H1 (cell line): ENCODE data around the gene ZNF566. TPM values are rescaled to one million over a fixed set of nuclear protein-coding genes. Genes with fewer than 3 reads are reported as not detected.

Experiments used
- CTCF ChIA-PET: fragments of 300-600 bp; sonication (Branson Sonifier 250); formaldehyde crosslinking; loops from one replicate; lab custom pipeline; 2021; ENCODE audit not compliant: partially characterized antibody; lab: Charles Lee
- POLR2A ChIA-PET: fragments of 300-600 bp; sonication (Branson Sonifier 250); formaldehyde crosslinking; loops from one replicate; lab custom pipeline; 2021; ENCODE audit warnings: inconsistent platforms; ENCODE audit not compliant: partially characterized antibody; lab: Charles Lee
- DNase-seq, 2 experiments: peaks; one replicate each; pipeline versions ENCODE4 v3.0.0 to v3.0.0-alpha.2; 2010 to 2022; ENCODE audit warnings: low spot score in 2 of 2, low read depth in 1 of 2, mixed read lengths in 1 of 2
- FAIRE-seq: peaks from 2 replicates; lab custom pipeline; 2011; peaks lifted over from hg19 to GRCh38; lab: Jason Lieb, UNC
- H2AFZ ChIP-seq: 2 replicates; pipeline ENCODE4 v1.8.1; 2012; ENCODE audit warnings: low read length, inconsistent platforms
- H2AK5ac ChIP-seq: 2 replicates; pipeline ENCODE4 v1.6.1; 2013; ENCODE audit warnings: low read depth, low read length
- H2BK120ac ChIP-seq: replicated peaks from 2 replicates; pipeline ENCODE3; 2013; ENCODE audit warnings: low read depth, low read length, inconsistent platforms
- H2BK12ac ChIP-seq: 2 replicates; pipeline ENCODE4 v1.6.1; 2013; ENCODE audit warnings: low read depth, low read length
- H2BK15ac ChIP-seq: 2 replicates; pipeline ENCODE4 v1.6.1; 2013; ENCODE audit warnings: low read length
- H2BK20ac ChIP-seq: 2 replicates; pipeline ENCODE4 v1.6.1; 2013; ENCODE audit warnings: low read length
- H2BK5ac ChIP-seq: 2 replicates; pipeline ENCODE4 v1.6.1; 2013; ENCODE audit warnings: low read depth, low read length
- H3K14ac ChIP-seq: 2 replicates; pipeline ENCODE4 v1.6.1; 2013; ENCODE audit warnings: inconsistent platforms; ENCODE audit not compliant: insufficient read length
- H3K18ac ChIP-seq: 2 replicates; pipeline ENCODE4 v1.6.1; 2013; ENCODE audit warnings: low read length; ENCODE audit errors: extremely low read depth
- H3K23ac ChIP-seq: 2 replicates; pipeline ENCODE4 v1.6.1; 2013; ENCODE audit warnings: inconsistent platforms; ENCODE audit not compliant: insufficient read length
- H3K23me2 ChIP-seq: 2 replicates; pipeline ENCODE4 v1.6.1; 2013; ENCODE audit warnings: low read depth, low read length
- H3K27ac ChIP-seq: 2 replicates; pipeline ENCODE4 v1.6.1; 2011; ENCODE audit warnings: low read depth, low read length, inconsistent platforms
- H3K27me3 ChIP-seq, 4 experiments: replicated peaks in 1 of 4; 1 replicate in 1 of 4; 2 replicates in 3 of 4; pipeline versions ENCODE4 v1.6.1 to v1.8.1; 2011 to 2013; ENCODE audit warnings: low read length in 3 of 4, mild to moderate bottlenecking in 3 of 4, inconsistent platforms in 2 of 4, mixed read lengths in 2 of 4, moderate library complexity in 1 of 4; ENCODE audit not compliant: control insufficient read depth in 3 of 4, insufficient read depth in 3 of 4; ENCODE audit errors: extremely low read depth in 1 of 4
- H3K36me3 ChIP-seq, 4 experiments: 2 replicates each; pipeline versions ENCODE4 v1.6.1 to v1.8.1; 2011 to 2013; ENCODE audit warnings: mild to moderate bottlenecking in 4 of 4, low read length in 3 of 4, moderate library complexity in 2 of 4, control low read depth in 1 of 4, inconsistent platforms in 1 of 4; ENCODE audit not compliant: insufficient read depth in 4 of 4, control insufficient read depth in 2 of 4
- H3K4ac ChIP-seq: replicated peaks from 2 replicates; pipeline ENCODE3; 2013; ENCODE audit warnings: low read length, low read depth, mixed read lengths, inconsistent platforms; ENCODE audit not compliant: insufficient read length
- H3K4me1 ChIP-seq, 4 experiments: replicated peaks in 1 of 4; 1 replicate in 1 of 4; 2 replicates in 3 of 4; pipeline versions ENCODE4 v1.6.1 to v1.8.1; 2011 to 2013; ENCODE audit warnings: low read length in 3 of 4, inconsistent platforms in 2 of 4, mixed read lengths in 1 of 4; ENCODE audit not compliant: insufficient read depth in 4 of 4, control insufficient read depth in 3 of 4
- H3K4me2 ChIP-seq, 2 experiments: 2 replicates each; pipeline versions ENCODE4 v1.6.1 to v1.8.1; 2011 to 2013; ENCODE audit warnings: low read depth in 2 of 2, low read length in 2 of 2, control low read depth in 1 of 2, inconsistent platforms in 1 of 2, mild to moderate bottlenecking in 1 of 2; ENCODE audit not compliant: insufficient read depth in 1 of 2
- H3K4me3 ChIP-seq, 4 experiments: fragments of 200-600, 300-600 bp in 1 of 4; sonication (generic), shearing (Covaris generic), sonication (Bioruptor Twin) in 1 of 4; 2 replicates each; pipeline versions ENCODE4 v1.5.1 to v1.8.1; 2011 to 2016; ENCODE audit warnings: low read length in 4 of 4, low read depth in 3 of 4, control low read depth in 2 of 4, inconsistent platforms in 2 of 4, mild to moderate bottlenecking in 2 of 4, mixed read lengths in 1 of 4, moderate library complexity in 1 of 4; ENCODE audit not compliant: insufficient read depth in 2 of 4; ENCODE audit errors: extremely low read depth in 1 of 4
- H3K56ac ChIP-seq: replicated peaks from 2 replicates; pipeline ENCODE3; 2013; ENCODE audit warnings: low read depth, mild to moderate bottlenecking, mixed read lengths, low read length, inconsistent platforms; ENCODE audit not compliant: insufficient read length
- H3K79me1 ChIP-seq: 2 replicates; pipeline ENCODE4 v1.6.1; 2013; ENCODE audit warnings: low read depth, low read length, control low read depth
- H3K79me2 ChIP-seq, 2 experiments: 2 replicates each; pipeline versions ENCODE4 v1.6.1 to v1.8.1; 2012 to 2013; ENCODE audit warnings: low read length in 2 of 2, mild to moderate bottlenecking in 2 of 2, inconsistent platforms in 1 of 2; ENCODE audit not compliant: insufficient read depth in 2 of 2, control insufficient read depth in 1 of 2
- H3K9ac ChIP-seq, 4 experiments: replicated peaks in 1 of 4; 1 replicate in 1 of 4; 2 replicates in 3 of 4; pipeline versions ENCODE4 v1.6.1 to v1.8.1; 2011 to 2013; ENCODE audit warnings: low read depth in 3 of 4, low read length in 3 of 4, control low read depth in 2 of 4, mild to moderate bottlenecking in 2 of 4, moderate library complexity in 2 of 4, inconsistent platforms in 1 of 4; ENCODE audit errors: extremely low read depth in 1 of 4
- H3K9me3 ChIP-seq, 2 experiments: 2 replicates each; pipeline versions ENCODE4 v1.6.1 to v1.8.1; 2012 to 2013; ENCODE audit warnings: mild to moderate bottlenecking in 2 of 2, moderate library complexity in 2 of 2, control low read depth in 1 of 2, inconsistent platforms in 1 of 2, low read depth in 1 of 2, low read length in 1 of 2, mixed read lengths in 1 of 2; ENCODE audit not compliant: insufficient read depth in 2 of 2
- H4K20me1 ChIP-seq, 2 experiments: replicated peaks in 1 of 2; 2 replicates each; pipeline versions ENCODE3 to v1.8.1; 2011 to 2013; ENCODE audit warnings: inconsistent platforms in 2 of 2, low read length in 2 of 2, mild to moderate bottlenecking in 1 of 2; ENCODE audit not compliant: insufficient read depth in 2 of 2, control insufficient read depth in 1 of 2
- H4K5ac ChIP-seq: 2 replicates; pipeline ENCODE4 v1.6.1; 2013; ENCODE audit warnings: low read length, low read depth, mixed read lengths, inconsistent platforms; ENCODE audit not compliant: insufficient read length
- H4K8ac ChIP-seq: 2 replicates; pipeline ENCODE4 v1.8.0; 2013; ENCODE audit warnings: mild to moderate bottlenecking, moderate library complexity, low read length, inconsistent platforms; ENCODE audit not compliant: insufficient read depth; ENCODE audit errors: extremely low read depth
- H4K91ac ChIP-seq: replicated peaks from 2 replicates; pipeline ENCODE3; 2013; ENCODE audit warnings: low read length, mixed read lengths, inconsistent platforms; ENCODE audit not compliant: insufficient read length
- CHD2 ChIP-seq: IDR thresholded peaks from 2 replicates; pipeline ENCODE4 v1.6.1; 2012; ENCODE audit warnings: low read length, improper control_type of control experiment
- SP4 ChIP-seq: IDR thresholded peaks from 2 replicates; pipeline ENCODE4 v1.6.1; 2012; ENCODE audit warnings: low read length, inconsistent platforms
- WGBS, 2 experiments: shearing (Covaris generic) in 1 of 2; methylation state at CpG; one replicate each; pipeline versions ENCODE4 v1.1.6 to v1.1.7; 2013 to 2015; ENCODE audit warnings: low lambda C conversion rate in 2 of 2, mixed read lengths in 2 of 2, inconsistent platforms in 1 of 2, low coverage in 1 of 2, missing lambda C conversion rate in 1 of 2; ENCODE audit not compliant: insufficient replicate concordance in 2 of 2, insufficient coverage in 1 of 2, insufficient read length in 1 of 2; ENCODE audit errors: extremely low coverage in 1 of 2, missing lambda C conversion rate in 1 of 2; 5-methylcytosine and 5-hydroxymethylcytosine counted together
- polyA plus RNA-seq, 7 experiments: library from polyadenylated mRNA; depleted of rRNA in 3 of 7; stranded (reverse) in 5 of 7; unstranded in 2 of 7; fragments of >200 nt in 5 of 7; fragments of 200-250 nt in 2 of 7; gene quantifications; 1 replicate in 5 of 7; 2 replicates in 1 of 7; 4 replicates in 1 of 7; pipeline versions ENCODE4 v1.2.1 to v1.2.3, GENCODE V29; 2011 to 2013; ENCODE audit warnings: missing spikeins in 2 of 7, mixed read lengths in 2 of 7
- total RNA-seq: library from RNA; stranded (reverse); fragmentation: NEBNext Ultra II Directional; extraction: Animal tissue kit (Norgen Biotek cat#: 25700); gene quantifications from 2 replicates; pipeline ENCODE4 v1.2.1, GENCODE V29; 2021
- TF ChIP-seq, protein P1 (sequence below): IDR thresholded peaks from 2 replicates; pipeline ENCODE4 v1.6.1; 2011; ENCODE audit warnings: low read length, improper control_type of control experiment

Gene ZNF566
- total and polyA plus RNA-seq, 2 of the 8 experiments (the other 6 are each of a cell fraction or from before 2014, with no cell fraction given), result 6.9 to 16.6 TPM

DNA sequence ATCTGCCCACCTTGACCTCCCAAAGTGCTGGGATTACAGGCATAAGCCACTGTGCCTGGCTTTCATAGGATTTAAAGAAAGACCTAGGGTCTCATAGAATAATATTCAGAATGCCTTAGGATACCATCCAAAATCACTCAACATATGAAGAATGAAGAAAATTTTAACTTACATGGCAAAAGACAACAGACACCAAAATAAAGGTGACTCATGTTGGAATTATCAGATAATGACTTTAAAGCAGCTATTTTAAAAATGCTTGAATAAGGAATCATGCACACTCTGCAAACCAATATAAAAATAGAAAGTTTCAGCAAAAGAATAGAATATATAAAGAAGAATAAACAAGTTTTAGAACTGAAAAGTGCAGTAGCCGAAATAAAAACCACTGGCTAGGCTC is 29.3 kb downstream of the ZNF566 start:
- H4K8ac ChIP-seq, result no peak overlapping the region
- no peak overlapping the region for H3K9ac ChIP-seq
- H2BK12ac ChIP-seq, result no peak overlapping the region
- no peaks in the 10 kb centered on the region for H4K20me1 ChIP-seq
- H2AFZ ChIP-seq, result no peak overlapping the region
- no peak overlapping the region for H2BK120ac ChIP-seq
- H2BK20ac ChIP-seq, result no peak overlapping the region
- POLR2A ChIA-PET, result interaction anchor here (0.9 kb wide), 1 partner anchor 29 kb away, joined by 3 read pairs; the partner anchor contains the start of gene ZNF566
- no peak for FAIRE-seq
- no peak overlapping the region for H2AK5ac ChIP-seq
- no peaks in the 10 kb centered on the region for H3K79me1 ChIP-seq
- TF ChIP-seq, protein P1, sequence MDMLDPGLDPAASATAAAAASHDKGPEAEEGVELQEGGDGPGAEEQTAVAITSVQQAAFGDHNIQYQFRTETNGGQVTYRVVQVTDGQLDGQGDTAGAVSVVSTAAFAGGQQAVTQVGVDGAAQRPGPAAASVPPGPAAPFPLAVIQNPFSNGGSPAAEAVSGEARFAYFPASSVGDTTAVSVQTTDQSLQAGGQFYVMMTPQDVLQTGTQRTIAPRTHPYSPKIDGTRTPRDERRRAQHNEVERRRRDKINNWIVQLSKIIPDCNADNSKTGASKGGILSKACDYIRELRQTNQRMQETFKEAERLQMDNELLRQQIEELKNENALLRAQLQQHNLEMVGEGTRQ, result no peak
- no peak for TF ChIP-seq SP4
- no peak for TF ChIP-seq CHD2
- TF ChIP-seq, all 59 proteins: peak for 0
- Histone ChIP-seq H3K79me2 (no peaks in the 10 kb centered on the region), H3K23ac (no peak overlapping the region), H2BK5ac (no peak overlapping the region), H4K91ac (no peak overlapping the region), H3K36me3 (peaks cover 0 to 7% (median under 1%) of the 10 kb centered on the region in 4 experiments; a peak in 3 of 8 replicates), H3K27me3 (no peaks in the 10 kb centered on the region), H3K23me2 (no peaks in the 10 kb centered on the region), H3K9me3 (peaks cover 0 to 6% of the 10 kb centered on the region in 2 experiments; a peak in 2 of 4 replicates), H3K18ac (no peak overlapping the region), H3K14ac (no peak overlapping the region), H3K56ac (no peak overlapping the region), H3K4me1 (no peaks in the 10 kb centered on the region), H3K27ac (no peak overlapping the region), H4K5ac (no peak overlapping the region), H2BK15ac (no peak overlapping the region), H3K4ac (no peak overlapping the region), H3K4me3 (no peak overlapping the region), H3K4me2 (no peak overlapping the region)
- DNase-seq, result no peak
- CTCF ChIA-PET, result no interaction called here
- WGBS, 2 experiments, result 74% methylated on average over 1 of the region's 1 CpG; no CpG with 5 or more reads in 1 of the 2 experiments
